Iris pigment epithelial cell (primary cell): ENCODE results near the gene UNC50.

Experiments
- DNase-seq: peaks from one replicate; pipeline ENCODE4 v3.0.0-alpha.2; 2011; ENCODE audit warnings: low read depth

UNC50 gene

GRCh38 chr2:98664323-98664722 lies 55.9 kb downstream of the UNC50 start:
- DNase-seq, result peak; percentile 12

- no peak for DNase-seq
Observed at GRCh38 chr2:98665677-98666076, 57.3 kb downstream of the UNC50 start.
